HTR-8/SVneo (cell line): ENCODE data around the gene KSR1.

Source experiments
- DNase-seq: peaks from one replicate; pipeline ENCODE4 v3.0.0; 2011; ENCODE audit warnings: low spot score, mixed read lengths; ENCODE audit not compliant: insufficient read length
- FAIRE-seq: peaks from 2 replicates; lab custom pipeline; 2011; peaks lifted over from hg19 to GRCh38; lab: Jason Lieb, UNC

The KSR1 gene

GRCh38 chr17:27506348-27507218 lies 50.3 kb downstream of the KSR1 start:
- DNase-seq (peak; percentile 28), FAIRE-seq (no peak)

- FAIRE-seq (no peak), DNase-seq (no peak)
Measured at GRCh38 chr17:27511168-27511883, 55.1 kb downstream of the KSR1 start.

- FAIRE-seq = no peak
- no peak for DNase-seq
Measured at GRCh38 chr17:27512031-27512430, 55.8 kb downstream of the KSR1 start.

GRCh38 chr17:27512511-27513346 lies 56.5 kb downstream of the KSR1 start:
- DNase-seq (no peak), FAIRE-seq (no peak)

- DNase-seq (no peak), FAIRE-seq (no peak)
Measured at GRCh38 chr17:27513849-27514248, 57.6 kb downstream of the KSR1 start.

DNA sequence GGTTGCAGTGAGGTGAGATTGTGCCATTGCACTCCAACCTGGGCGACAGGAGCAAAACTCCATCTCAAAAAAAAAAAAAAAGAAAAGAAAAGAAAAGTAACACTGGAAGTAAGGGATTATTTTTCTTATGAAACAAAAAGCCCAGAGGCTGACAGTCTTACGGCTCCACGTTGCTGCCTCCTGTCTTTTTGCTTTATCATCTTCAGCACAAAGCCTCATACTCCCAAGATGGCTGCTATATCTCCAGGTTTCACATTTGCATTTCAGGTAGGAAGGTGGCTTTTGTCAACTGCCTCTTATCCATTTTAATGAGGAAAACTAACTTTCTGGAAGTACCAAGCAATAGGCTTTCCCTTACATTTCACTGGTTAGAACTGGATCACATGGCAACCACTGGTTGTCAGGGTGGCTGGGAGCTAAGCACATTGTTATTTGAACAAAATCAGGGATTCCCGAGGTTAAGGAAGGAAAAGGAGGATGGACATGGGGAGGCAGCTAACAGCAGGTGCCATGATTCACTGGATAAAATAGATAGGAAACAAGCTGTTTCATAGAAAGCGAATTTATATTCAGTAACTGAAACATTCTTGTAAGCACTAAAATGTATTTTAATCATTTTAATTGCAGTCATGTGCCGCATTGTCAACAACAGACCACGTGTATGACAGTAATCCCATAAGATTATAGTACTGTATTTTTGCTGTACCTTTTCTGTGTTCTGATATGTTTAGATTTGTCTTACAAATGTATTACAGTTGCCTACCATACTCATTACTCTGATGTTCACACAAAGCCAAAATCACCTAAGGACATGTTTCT lies 58.6 kb downstream of the KSR1 start:
- DNase-seq = no peak
- no peak for FAIRE-seq

GRCh38 chr17:27518048-27518447 lies 61.8 kb downstream of the KSR1 start:
- DNase-seq (no peak), FAIRE-seq (no peak)

GRCh38 chr17:27518545-27519521 lies 62.6 kb downstream of the KSR1 start:
- FAIRE-seq (no peak), DNase-seq (peak; percentile 53)

GRCh38 chr17:27519550-27519949 lies 63.3 kb downstream of the KSR1 start:
- no peak for FAIRE-seq
- DNase-seq = no peak

- no peak for FAIRE-seq
- no peak for DNase-seq
Measured at GRCh38 chr17:27520491-27521185, 64.4 kb downstream of the KSR1 start.

- no peak for DNase-seq
- no peak for FAIRE-seq
Measured at GRCh38 chr17:27521281-27522027, 65.2 kb downstream of the KSR1 start.

- DNase-seq (no peak), FAIRE-seq (no peak)
Measured at GRCh38 chr17:27522028-27522635, 65.9 kb downstream of the KSR1 start.

DNA sequence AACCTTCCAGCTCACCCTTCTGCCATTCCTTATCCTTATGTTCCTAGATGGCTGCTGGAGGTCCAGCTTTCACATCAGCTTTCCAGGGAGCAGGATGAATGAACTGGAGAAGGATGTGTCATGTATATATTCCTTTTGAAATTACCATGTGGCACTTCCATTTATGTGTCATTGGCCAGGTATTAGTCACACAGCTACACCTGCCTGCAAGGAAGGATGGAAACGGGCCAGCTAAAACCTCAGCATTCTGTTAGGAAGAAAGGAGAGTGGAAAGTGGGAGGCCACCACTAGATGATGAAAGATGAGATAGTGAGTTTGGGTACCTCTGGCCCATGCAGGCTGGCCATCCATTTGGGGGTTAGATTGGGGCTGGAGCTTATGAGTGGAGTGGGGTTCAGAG lies 67.5 kb downstream of the KSR1 start:
- DNase-seq = no peak
- FAIRE-seq = no peak

GRCh38 chr17:27524594-27524993 lies 68.3 kb downstream of the KSR1 start:
- DNase-seq = no peak
- FAIRE-seq = no peak

- FAIRE-seq (no peak), DNase-seq (no peak)
Measured at GRCh38 chr17:27525316-27525715, 69.1 kb downstream of the KSR1 start.

DNA sequence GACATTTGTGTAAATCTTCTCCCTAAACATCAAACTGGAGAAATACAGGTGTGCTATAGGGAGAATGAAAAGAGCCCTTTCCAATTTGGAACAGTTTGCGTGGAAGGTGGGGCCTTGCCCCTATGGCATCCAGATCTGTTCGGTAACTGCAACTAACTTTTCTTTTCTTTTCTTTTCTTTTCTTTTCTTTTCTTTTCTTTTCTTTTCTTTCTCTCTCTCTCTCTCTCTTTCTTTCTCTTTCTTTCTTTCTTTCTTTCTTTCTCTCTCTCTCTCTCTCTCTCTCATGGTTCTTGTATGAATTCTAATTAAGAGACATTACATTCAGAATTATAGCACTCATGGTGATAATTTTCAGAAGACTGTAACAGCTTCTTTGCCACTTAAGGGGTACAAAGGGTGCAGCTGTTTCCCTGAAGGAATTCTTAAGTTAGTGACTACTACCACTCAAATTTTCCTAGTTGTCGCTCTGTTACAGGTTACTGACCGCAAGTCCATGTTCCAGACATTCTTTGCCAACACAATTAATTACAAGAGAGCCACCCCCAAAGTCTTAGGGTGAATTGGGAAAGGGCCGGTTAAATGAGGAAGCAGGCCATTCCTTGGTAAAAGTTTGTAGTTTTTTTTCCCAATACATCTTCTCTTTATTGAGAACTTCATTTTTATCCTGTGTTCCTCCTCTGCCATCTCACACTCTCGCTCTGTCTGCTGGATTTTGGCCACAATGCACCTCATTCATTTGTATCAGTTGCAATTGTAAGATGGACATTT lies 69.8 kb downstream of the KSR1 start:
- no peak for FAIRE-seq
- no peak for DNase-seq
